SH-SY5Y (cell line): Measurements from ENCODE around the gene ZNF664.

ENCODE experiments used
- GATA2 ChIP-seq: IDR thresholded peaks from 2 replicates; pipeline ENCODE4 v1.6.1; 2011; ENCODE audit warnings: mild to moderate bottlenecking, low read depth, low read length
- GATA3 ChIP-seq: IDR thresholded peaks from 2 replicates; pipeline ENCODE4 v1.6.1; 2011; ENCODE audit warnings: low read depth, mild to moderate bottlenecking, low read length, moderate library complexity

- TF ChIP-seq GATA2, result no peak
- TF ChIP-seq GATA3, result no peak
Observed at GRCh38 chr12:124040291-124040690, 67.3 kb downstream of the ZNF664 start.
